ENCODE results near the gene RAB3C.
"Not testable (repeated sequence)": the region's sequence is repeated elsewhere in the genome, so short reads cannot be mapped to it uniquely, and the experiment has no call there.

RAB3C gene

GRCh38 chr5:58602889-58603288 lies 20.0 kb downstream of the RAB3C start:
- DNase-seq (ENCODE audit: low read depth), result not testable (repeated sequence)

GRCh38 chr5:58606064-58606463 lies 23.2 kb downstream of the RAB3C start:
- DNase-seq (ENCODE audit: low read depth), result no peak

DNA sequence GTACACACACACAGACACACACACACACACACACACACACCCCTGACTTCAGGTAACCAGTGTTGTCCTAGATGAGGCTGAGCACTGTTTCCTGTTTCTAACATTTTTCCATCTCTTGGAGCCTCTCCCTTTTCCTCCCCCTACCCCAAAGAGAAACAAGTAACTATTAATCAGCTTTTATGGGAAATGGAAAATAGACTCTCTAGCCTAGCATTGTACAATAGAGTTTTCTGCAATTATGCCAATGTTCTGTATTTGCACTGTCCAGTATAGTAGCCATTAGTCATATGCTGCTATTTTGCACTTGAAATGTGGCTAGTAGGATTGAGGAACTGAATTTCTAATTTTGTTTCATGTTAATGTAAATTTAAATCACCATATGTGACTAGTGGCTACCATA lies 33.1 kb downstream of the RAB3C start:
- no peak for DNase-seq (ENCODE audit: low read depth)

DNA sequence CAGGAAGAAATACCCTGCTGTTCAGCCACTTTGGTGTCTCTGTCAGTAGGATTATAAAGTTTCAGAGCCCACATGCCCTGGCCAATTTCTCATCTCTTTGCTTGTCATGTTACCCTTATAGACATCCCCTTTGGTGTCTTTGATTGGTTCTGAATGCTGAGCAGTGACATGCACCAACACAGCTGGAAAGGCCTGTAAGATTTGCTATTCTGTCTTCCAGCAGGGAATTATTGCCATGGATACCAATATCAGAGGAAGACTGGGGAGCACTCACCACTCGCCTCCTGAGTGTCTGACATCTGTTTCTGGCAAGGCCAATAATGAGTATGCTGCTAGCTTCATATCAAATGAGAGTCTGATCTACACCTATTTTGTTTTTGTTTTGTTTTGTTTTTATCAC lies 34.4 kb downstream of the RAB3C start:
- DNase-seq (ENCODE audit: low read depth), result no peak

DNA sequence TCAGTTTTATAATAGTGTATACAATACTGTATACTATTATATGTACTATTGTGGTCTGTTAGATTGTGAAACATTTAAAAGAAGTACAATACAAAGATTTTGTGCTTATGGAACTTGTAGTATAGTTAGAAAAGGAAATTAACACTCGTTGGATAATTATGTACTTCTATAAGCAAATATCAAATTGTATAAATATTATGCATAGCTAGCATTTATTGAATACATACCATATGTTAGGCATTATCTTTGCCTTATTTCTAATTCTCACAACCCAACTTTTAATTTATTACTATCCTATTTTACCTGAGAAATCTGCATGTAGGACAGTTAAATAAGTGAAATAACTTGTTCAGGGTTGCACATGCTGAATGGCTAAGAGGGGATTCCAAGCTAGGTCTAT lies 37.5 kb downstream of the RAB3C start:
- DNase-seq (ENCODE audit: low read depth), result no peak

- DNase-seq (ENCODE audit: low read depth), result no peak
Observed at GRCh38 chr5:58622936-58623871, 40.3 kb downstream of the RAB3C start.

DNA sequence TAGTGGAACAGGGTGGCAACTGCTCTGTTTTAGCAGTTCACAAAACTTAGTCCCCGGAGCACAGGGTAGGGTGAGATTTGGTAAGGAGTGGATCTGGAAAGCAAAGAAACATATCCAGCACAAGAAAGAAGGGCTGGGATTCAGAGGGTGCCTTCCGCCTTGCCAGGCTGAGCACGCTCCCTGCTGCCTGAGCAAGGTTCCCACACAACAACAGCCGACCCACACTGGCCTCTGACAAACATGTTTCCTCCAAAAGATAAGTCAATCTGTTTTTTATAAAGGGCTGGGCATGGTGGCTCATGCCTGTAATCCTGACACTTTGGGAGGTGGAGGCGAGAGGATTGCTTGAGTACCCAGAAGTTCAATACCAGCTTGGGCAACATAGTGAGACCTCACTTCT lies 45.8 kb downstream of the RAB3C start:
- no peak for DNase-seq (ENCODE audit: low read depth)

GRCh38 chr5:58629271-58630159 lies 46.6 kb downstream of the RAB3C start:
- no peak for DNase-seq (ENCODE audit: low read depth)

DNA sequence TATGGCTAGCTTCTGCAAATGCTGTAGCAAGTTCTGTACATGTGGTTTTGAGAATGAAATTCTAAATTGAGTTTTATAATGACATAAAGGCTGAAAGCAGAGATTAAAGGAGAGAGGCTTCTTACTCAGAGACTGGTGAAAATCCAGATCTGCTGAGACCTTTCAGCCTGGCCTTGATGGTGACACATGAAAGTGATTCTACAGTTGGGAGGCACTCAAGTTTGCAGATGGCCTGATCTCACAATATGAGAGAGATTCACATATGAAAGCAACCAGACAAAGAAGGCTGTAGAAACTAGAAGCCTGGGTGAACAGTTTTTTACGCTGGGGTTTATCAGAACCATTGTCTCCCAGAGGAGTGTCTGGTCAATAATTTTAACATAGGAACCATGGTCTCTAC lies 49.0 kb downstream of the RAB3C start:
- DNase-seq (ENCODE audit: low read depth), result no peak

DNA sequence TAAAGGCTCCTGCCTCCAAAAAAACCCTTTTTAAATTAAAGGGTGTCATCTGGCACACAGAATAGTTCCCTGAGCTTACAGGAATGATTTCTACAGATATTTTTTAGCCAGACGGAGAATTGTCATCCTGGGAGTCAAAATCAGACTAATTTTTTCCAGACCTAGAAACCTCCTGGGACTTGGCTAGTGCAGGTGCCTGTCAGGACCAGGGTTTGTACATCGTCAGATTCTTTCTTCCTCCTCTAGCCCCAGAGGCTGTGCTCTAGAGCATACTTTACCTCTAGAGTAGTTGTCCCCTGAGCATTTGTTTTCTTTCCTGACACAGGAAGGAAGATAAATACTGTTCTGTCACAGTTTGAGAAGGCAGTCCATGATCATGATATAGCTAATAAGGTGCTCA lies 52.5 kb downstream of the RAB3C start:
- DNase-seq (ENCODE audit: low read depth), result no peak

- DNase-seq (ENCODE audit: low read depth), result no peak
Observed at GRCh38 chr5:58640011-58640410, 57.1 kb downstream of the RAB3C start.

- DNase-seq (ENCODE audit: low read depth), result no peak
Observed at GRCh38 chr5:58641533-58641932, 58.7 kb downstream of the RAB3C start.

DNA sequence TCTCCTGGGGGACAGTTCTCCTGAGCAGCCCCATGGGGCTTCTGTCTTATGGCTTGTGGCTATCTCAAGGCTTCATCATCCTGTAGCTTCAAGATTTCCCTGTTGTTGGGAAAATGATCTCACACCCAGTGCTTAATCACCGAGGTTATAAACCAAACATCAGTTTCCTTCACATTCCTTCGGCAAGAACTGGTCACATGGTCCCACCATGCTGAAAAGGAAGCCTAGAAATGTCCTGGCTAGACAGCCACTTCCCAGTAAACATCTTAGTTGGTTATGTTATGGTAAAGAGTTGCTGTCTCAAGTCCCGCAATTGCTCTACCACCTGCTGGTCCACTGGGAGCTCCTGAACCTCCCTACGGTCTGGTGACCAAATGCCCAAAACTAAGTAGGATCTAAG lies 66.0 kb downstream of the RAB3C start:
- DNase-seq (ENCODE audit: low read depth), result no peak

- DNase-seq (ENCODE audit: low read depth), result no peak
Observed at GRCh38 chr5:58649716-58650115, 66.8 kb downstream of the RAB3C start.

DNA sequence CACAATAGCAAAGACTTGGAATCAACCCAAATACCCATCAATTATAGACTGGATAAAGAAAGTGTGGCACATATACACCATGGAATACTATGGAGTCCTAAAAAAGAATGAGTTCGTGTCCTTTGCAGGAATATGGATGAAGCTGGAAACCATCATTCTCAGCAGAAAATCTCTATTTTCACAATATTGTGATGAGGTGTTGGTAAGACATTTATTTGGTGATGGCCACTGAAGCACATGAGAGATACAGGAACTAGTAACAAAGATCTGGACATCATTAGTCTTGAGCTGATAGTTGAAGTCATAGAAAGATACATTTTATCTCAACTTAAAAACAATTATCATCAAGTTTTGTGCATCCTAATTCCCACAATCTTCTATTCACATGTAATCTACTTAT lies 70.6 kb downstream of the RAB3C start:
- DNase-seq (ENCODE audit: low read depth), result no peak

DNA sequence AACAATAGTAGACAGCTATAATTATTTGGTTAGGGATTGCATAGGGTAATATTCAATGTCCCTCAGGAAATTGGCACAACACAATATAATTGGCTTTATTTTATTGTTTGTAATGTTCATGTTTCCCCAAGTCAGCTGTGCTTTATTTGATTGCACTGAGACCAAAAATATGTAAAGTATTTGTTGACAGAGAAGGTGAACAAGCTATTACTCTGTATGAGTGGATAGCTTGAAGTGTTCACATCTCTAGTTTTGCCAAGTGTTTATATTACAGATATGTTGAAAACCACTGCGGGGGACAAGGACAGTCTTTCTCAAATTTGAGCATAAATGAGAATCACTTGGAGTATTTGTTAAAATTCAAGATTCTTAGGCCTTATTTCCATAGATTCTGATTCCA lies 83.3 kb downstream of the RAB3C start:
- no peak for DNase-seq (ENCODE audit: low read depth)

DNA sequence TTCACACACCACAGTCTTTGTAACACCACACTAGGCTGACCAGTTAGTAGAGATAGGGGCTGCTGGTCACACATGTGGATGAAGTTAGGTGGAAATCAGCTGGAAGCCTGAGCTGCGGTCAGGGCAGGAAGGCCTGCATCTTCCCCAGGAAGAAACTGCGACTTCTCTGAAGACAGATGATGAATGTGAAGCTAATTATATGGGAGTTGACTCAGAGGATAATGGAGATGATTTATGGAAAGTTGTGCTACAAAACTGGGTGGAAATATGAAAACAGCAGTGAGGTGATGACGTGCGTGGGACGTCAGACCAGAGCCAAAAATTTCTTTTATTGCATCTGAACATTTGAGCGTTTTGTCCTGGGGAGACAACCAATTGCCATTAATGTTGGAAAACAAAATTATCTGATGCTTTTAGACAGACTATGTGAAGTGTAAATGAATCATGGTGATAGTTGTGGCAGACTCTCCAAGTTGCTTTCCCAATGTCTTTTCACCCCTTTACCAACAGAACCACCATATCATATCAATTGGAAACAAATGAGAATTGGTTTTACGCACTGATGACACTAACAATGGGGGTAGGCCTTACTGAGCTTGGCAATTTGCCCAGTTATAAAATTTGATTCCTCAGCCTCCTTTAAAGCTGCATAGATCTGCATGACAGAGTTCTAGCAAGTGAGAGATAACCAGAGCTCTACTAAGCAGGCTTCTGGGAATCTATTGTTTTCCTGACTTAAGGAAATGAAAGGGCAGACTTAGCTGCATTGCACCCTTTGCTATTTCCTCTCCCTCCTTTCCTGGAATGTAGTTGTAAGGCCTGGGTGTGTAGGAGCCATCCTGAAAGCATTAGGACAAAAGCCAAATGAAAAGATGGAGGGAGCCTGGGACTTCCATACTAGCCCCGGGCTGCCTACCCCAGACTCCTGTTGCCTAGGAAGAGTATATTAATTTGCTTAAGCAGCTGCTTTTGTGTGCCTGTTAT lies 84.0 kb downstream of the RAB3C start:
- DNase-seq (ENCODE audit: low read depth), result no peak

DNA sequence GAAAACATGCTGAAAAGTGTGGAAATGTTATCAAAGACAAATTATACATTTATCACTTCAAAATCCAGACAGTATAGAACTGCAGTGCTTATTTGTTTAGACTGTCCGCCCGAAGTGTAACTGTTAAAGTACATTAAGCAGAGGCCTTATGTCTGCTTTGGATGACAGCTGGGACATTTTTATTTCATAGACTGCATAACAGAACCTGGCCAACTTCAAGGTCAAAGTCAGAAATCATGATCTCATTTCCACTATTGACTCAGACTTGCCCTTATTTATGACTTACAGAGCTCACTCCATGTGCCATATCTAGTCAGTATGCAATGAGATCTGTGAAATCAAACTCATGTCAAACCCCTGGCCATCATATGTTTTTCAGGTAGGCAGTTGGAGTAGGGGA lies 87.7 kb downstream of the RAB3C start:
- no peak for DNase-seq (ENCODE audit: low read depth)

- DNase-seq (ENCODE audit: low read depth), result no peak
Observed at GRCh38 chr5:58671155-58671554, 88.3 kb downstream of the RAB3C start.

- no peak for DNase-seq (ENCODE audit: low read depth)
Observed at GRCh38 chr5:58672521-58672920, 89.6 kb downstream of the RAB3C start.

DNA sequence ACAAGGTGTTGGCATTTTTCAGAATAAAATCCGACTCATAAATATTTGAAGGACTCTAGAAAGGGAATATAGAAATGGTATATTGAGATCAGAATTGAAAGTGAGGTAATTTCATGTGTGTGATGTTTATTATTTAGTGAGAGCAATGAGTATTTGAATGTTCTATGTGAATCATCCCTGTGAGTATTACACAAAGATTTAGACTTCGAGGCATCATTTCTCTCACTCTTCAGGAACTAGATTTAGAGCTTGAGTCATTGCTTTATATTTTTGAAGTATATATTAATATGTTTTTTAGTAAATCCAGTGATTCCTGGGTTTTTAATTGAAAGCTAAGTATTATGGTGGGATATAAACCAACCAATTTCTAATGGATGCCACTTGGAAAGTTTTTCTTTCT lies 91.2 kb downstream of the RAB3C start:
- DNase-seq (ENCODE audit: low read depth), result no peak

GRCh38 chr5:58674711-58675110 lies 91.8 kb downstream of the RAB3C start:
- DNase-seq (ENCODE audit: low read depth), result no peak

All from activated T-cell treated with anti-CD3 and anti-CD28 coated beads for 24 hours (primary cell).